ENCODE data around the gene MVP. TPM values are rescaled to one million over a fixed set of nuclear protein-coding genes. Genes with fewer than 3 reads are reported as not detected.

Gene MVP
- polyA plus RNA-seq, 1 donor from 2014 or later, result 2.5 TPM

- Histone ChIP-seq H4K20me1 (ENCODE audit: insufficient read depth) (no peaks in the 10 kb centered on the region), H3K36me3 (ENCODE audit: insufficient read depth, low read length) (no peaks in the 10 kb centered on the region), H3K4me2 (ENCODE audit: low read length) (no peak overlapping the region), H3K79me2 (replicated peaks; ENCODE audit: insufficient read depth, low read length) (no peaks in the 10 kb centered on the region), H3K9me2 (ENCODE audit: insufficient read depth, low read length) (no peaks in the 10 kb centered on the region), H3F3A (ENCODE audit: insufficient read depth, low read length, poor library complexity, severe bottlenecking) (no peaks in the 10 kb centered on the region), H2AFZ (ENCODE audit: low read depth, low read length) (no peak overlapping the region), H3K4me3 (ENCODE audit: low read length) (no peak overlapping the region), H3K9ac (ENCODE audit: low read length) (no peak overlapping the region), H3K27ac (ENCODE audit: low read length) (no peak overlapping the region), H3K9me3 (ENCODE audit: low read length) (no peaks in the 10 kb centered on the region), H3K27me3 (ENCODE audit: insufficient read depth, low read depth, low read length) (peaks cover 5% of the 10 kb centered on the region)
- TF ChIP-seq, protein P1, sequence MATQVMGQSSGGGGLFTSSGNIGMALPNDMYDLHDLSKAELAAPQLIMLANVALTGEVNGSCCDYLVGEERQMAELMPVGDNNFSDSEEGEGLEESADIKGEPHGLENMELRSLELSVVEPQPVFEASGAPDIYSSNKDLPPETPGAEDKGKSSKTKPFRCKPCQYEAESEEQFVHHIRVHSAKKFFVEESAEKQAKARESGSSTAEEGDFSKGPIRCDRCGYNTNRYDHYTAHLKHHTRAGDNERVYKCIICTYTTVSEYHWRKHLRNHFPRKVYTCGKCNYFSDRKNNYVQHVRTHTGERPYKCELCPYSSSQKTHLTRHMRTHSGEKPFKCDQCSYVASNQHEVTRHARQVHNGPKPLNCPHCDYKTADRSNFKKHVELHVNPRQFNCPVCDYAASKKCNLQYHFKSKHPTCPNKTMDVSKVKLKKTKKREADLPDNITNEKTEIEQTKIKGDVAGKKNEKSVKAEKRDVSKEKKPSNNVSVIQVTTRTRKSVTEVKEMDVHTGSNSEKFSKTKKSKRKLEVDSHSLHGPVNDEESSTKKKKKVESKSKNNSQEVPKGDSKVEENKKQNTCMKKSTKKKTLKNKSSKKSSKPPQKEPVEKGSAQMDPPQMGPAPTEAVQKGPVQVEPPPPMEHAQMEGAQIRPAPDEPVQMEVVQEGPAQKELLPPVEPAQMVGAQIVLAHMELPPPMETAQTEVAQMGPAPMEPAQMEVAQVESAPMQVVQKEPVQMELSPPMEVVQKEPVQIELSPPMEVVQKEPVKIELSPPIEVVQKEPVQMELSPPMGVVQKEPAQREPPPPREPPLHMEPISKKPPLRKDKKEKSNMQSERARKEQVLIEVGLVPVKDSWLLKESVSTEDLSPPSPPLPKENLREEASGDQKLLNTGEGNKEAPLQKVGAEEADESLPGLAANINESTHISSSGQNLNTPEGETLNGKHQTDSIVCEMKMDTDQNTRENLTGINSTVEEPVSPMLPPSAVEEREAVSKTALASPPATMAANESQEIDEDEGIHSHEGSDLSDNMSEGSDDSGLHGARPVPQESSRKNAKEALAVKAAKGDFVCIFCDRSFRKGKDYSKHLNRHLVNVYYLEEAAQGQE (IDR thresholded peaks at IDR 0.05; ENCODE audit: borderline replicate concordance), result no peak
- TF ChIP-seq EZH2 (IDR thresholded peaks at IDR 0.05; ENCODE audit: borderline replicate concordance, insufficient read depth, low read length, poor library complexity, severe bottlenecking), result no peak
- no peak for TF ChIP-seq EP300 (conservative IDR thresholded peaks at IDR 0.05; ENCODE audit: poor library complexity, severe bottlenecking)
- no peak for TF ChIP-seq MXI1 (conservative IDR thresholded peaks at IDR 0.05; ENCODE audit: poor library complexity, severe bottlenecking)
- no peak for TF ChIP-seq POLR2AphosphoS5 (IDR thresholded peaks at IDR 0.05)
- TF ChIP-seq, protein P2, sequence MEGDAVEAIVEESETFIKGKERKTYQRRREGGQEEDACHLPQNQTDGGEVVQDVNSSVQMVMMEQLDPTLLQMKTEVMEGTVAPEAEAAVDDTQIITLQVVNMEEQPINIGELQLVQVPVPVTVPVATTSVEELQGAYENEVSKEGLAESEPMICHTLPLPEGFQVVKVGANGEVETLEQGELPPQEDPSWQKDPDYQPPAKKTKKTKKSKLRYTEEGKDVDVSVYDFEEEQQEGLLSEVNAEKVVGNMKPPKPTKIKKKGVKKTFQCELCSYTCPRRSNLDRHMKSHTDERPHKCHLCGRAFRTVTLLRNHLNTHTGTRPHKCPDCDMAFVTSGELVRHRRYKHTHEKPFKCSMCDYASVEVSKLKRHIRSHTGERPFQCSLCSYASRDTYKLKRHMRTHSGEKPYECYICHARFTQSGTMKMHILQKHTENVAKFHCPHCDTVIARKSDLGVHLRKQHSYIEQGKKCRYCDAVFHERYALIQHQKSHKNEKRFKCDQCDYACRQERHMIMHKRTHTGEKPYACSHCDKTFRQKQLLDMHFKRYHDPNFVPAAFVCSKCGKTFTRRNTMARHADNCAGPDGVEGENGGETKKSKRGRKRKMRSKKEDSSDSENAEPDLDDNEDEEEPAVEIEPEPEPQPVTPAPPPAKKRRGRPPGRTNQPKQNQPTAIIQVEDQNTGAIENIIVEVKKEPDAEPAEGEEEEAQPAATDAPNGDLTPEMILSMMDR (IDR thresholded peaks at IDR 0.05; ENCODE audit: poor library complexity, severe bottlenecking), result no peak
- no peak for TF ChIP-seq RAD21 (conservative IDR thresholded peaks at IDR 0.05)
- TF ChIP-seq SMC3 (conservative IDR thresholded peaks at IDR 0.05; ENCODE audit: poor library complexity), result no peak
- TF ChIP-seq TAF1 (IDR thresholded peaks at IDR 0.05; ENCODE audit: low read depth), result no peak
Observed at GRCh38 chr16:29877266-29877961, 57.2 kb downstream of the MVP start.

GRCh38 chr16:29878172-29878571 is 57.9 kb downstream of the MVP start:
- H3K4me2 ChIP-seq (ENCODE audit: low read length), result no peak overlapping the region
- H3K27me3 ChIP-seq (ENCODE audit: insufficient read depth, low read depth, low read length), result peaks cover 5% of the 10 kb centered on the region

More at GRCh38 chr16:29878172-29878571, 57.9 kb downstream of the MVP start:
- no peaks in the 10 kb centered on the region for H3F3A ChIP-seq (ENCODE audit: insufficient read depth, low read length, poor library complexity, severe bottlenecking)
- no peak overlapping the region for H3K9ac ChIP-seq (ENCODE audit: low read length)
- H3K27ac ChIP-seq (ENCODE audit: low read length), result no peak overlapping the region
- H4K20me1 ChIP-seq (ENCODE audit: insufficient read depth), result no peaks in the 10 kb centered on the region
- no peak overlapping the region for H2AFZ ChIP-seq (ENCODE audit: low read depth, low read length)
- no peaks in the 10 kb centered on the region for H3K9me2 ChIP-seq (ENCODE audit: insufficient read depth, low read length)
- H3K79me2 ChIP-seq (replicated peaks; ENCODE audit: insufficient read depth, low read length), result no peaks in the 10 kb centered on the region
- no peaks in the 10 kb centered on the region for H3K9me3 ChIP-seq (ENCODE audit: low read length)
- TF ChIP-seq EP300 (conservative IDR thresholded peaks at IDR 0.05; ENCODE audit: poor library complexity, severe bottlenecking) (no peak), SMC3 (conservative IDR thresholded peaks at IDR 0.05; ENCODE audit: poor library complexity) (no peak), MXI1 (conservative IDR thresholded peaks at IDR 0.05; ENCODE audit: poor library complexity, severe bottlenecking) (no peak), TAF1 (IDR thresholded peaks at IDR 0.05; ENCODE audit: low read depth) (no peak)
- no peaks in the 10 kb centered on the region for H3K36me3 ChIP-seq (ENCODE audit: insufficient read depth, low read length)
- no peak overlapping the region for H3K4me3 ChIP-seq (ENCODE audit: low read length)

Data from neural cell (in vitro differentiated cells).